COLO668 (cell line): ENCODE results near the gene KLHL29.
"Not testable (repeated sequence)": the region's sequence is repeated elsewhere in the genome, so short reads cannot be mapped to it uniquely, and the experiment has no call there.

Experiments used
- DNase-seq: peaks from one replicate; lab custom pipeline; 2025; ENCODE audit not compliant: unreplicated experiment; lab: John Stamatoyannopoulos, UW

KLHL29 gene

DNA sequence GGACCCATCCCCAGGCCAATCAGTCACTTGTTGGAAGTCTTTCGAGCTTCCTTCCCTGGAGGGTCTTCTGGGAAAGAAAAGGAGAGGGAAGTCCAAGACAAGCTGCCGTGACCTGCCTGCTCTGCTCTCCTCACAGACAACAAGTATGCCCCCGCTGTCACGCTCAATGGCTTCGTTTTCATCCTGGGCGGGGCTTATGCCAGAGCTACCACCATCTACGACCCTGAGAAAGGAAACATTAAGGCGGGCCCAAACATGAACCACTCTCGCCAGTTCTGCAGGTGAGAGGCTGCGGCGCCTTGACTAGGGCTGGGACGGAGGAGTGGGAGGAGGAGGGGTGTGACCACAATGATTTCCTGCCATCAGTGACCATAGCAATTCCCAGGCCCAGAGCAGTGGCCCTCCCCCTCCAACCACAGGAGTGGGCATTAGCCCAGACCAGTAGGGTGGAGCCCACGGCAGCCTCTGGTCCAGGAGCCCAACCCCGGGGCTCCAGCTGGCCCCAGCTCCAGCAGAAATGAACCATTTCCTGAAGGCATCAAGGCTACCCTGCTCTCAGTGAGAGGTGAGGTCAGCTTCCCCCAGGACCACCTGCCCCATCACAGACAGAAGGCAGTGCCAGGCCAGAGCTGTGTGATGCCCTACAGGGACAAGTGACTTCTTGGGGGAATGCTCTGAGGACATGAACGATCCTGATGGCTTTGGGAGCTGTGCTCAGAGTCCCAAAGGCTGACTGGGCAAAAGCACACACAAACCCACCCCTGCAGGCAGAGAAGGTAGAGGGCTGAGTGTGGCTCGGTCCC is 318.8 kb downstream of the KLHL29 start:
- no peak for DNase-seq

DNA sequence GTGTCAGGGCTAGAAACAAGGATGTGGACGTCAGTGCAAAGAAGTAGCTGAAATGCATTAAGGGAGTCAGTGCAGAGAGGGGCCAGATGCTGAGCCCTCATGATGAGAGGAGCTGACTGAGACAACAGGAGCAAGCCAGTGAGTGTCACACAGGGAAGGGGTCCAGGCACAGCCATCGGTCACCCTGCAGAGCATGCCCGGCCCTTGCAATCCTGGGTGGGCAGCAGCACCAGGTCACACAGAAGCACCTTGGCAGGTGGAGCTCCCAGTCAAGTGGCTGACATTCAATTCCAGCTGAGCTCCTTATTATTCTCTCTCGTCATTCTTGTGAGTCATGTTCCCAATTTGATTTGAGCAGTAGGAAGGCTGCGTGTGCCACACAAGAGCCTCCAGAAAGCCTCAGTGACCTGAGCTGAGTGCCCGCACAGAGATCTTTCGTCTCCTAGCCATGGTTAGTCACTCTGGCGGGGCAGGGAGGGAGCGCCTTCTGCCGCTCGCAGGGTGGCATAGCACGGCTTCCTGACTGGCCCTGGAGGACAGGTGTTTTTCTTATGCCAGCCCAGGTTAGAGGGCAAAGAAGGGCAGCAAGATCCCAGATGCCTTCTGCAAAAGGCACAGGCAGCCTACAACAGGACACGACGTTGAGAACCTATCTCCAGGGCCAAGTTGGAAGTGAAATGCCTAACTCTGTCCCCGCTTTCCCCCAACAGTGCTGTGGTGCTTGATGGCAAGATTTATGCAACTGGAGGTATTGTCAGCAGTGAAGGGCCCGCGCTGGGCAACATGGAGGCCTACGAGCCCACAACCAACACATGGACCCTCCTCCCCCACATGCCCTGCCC is 321.0 kb downstream of the KLHL29 start:
- DNase-seq, result no peak

DNA sequence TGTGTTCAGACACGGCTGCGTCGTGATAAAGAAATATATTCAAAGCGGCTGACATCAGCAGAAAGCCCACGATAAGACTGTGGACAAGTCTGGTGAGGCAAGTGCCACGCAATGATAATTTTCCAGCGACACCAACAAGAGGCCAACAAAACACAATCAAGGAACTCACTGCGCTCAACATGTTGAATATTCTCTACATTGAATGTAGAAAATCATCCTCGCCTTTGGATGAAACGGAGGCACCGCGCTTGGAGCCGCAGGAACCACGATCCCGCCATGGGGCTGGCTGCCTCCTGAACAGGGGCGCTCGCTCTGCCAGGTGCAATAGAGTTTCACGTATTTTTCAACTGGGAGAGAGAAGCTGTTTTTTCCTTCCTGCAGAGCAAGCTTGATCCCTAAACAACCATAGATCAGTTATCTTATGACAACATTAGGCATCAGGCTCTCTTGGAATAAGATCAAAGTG is 321.7 kb downstream of the KLHL29 start:
- no peak for DNase-seq

DNA sequence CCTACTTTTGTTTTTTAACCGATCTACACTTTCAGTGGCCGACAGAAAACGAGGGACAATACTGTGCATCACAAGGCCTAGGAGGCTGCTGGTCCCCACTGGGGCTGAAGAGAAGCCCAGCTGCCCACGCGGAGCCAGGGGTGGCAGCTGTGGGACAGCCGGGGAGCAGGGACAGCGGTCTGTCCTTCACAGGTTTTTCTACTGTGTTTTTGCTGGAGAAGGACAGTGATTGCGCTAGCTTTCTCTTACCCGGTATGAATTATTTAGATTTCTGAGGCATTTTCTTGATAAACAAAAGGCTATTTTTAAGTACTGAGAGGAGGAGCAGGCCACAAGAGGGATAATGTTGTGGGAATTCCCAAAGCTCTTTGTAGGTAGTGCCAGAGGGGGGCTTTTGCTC is 322.1 kb downstream of the KLHL29 start:
- DNase-seq, result no peak

DNA sequence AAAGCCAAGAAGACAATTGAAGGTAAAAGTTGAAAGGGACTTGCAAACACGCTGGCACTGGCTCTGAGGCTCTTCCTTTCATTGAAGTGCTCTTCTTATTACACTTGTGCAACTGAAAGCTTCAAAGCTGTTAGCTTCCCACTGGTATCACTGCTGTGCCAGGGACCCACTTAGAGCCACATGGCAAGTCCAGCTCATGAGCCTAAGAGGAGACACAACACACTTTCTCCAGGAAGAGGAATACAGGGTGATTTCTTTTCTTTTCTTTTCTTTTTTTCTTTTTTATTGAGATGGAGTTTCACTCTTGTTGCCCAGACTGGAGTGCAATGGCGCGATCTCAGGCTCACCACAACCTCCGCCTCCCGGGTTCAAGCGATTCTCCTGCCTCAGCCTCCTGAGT is 323.8 kb downstream of the KLHL29 start:
- no peak for DNase-seq

DNA sequence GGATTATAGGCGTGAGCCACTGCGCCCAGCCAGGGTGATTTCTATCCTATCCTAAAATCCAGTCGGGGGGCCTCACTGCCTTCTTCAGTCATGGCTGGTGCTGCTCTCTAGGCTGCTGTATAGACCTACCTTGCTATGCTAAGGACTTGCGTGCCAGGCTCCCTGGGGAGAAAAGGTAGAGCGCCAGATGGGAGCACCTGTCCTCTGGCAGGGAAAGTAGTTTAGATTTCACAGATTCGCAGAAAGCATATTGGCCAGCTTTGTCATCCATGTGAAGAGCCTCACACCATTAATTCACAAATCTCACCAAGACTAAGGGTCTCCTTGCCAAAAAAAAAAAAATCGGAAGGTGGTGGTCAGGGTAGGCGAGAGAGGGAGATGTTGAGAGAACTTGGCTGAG is 324.3 kb downstream of the KLHL29 start:
- DNase-seq, result no peak

DNA sequence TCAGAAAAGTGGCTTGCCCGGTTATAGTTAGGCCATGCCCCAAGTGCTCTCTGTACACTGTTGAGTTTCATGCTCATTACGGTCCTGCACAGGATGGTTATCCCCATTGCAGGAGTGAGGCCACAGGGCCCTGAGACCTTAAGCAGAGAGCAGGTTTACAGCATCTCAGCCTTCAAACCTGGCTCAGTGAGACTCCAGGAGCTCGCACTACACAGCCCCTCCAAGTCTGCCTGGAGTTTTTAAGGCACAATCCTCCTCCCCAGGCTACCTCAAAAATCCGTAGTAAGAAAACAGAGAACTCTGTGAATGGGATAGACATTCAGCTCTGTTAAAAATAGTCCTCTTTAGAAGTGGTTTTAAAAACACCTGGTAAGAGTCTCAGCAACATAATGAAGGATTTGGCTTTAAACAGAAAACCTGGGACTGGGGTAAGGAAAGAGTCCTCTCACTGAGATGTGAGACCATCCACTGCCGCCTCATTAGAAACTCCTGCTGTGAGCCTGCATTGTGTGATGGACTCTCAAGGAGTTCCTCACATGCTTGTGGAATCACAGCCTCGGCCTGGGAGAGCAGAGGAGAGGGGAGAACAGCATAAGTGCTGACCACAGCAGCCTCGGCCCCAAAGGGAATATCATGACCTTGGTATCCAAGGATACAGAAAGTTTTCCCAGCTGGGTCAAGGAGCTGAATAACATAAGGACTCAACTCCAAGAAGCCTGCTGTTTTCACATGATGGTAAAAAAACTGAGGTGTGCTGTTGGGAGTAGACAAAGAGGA is 327.2 kb downstream of the KLHL29 start:
- no peak for DNase-seq

DNA sequence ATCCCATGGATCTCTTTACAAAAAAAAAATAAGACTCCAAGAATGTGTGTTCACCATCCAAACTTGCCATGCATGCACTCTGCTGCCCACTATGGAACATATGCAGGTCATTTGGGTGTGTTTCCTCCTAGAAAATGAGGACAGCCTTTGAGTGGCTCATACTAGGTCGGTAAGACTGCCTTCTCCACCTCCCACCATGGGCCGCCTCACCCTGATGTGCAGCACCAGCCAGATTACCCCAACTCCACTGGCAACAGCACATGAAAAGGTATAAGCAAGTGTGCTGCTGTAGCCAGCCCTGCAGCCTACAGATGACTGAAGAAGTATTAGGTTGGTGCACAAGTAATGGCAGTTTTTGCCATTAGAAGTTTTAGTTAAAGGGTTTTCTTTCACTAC is 327.8 kb downstream of the KLHL29 start:
- no peak for DNase-seq

DNA sequence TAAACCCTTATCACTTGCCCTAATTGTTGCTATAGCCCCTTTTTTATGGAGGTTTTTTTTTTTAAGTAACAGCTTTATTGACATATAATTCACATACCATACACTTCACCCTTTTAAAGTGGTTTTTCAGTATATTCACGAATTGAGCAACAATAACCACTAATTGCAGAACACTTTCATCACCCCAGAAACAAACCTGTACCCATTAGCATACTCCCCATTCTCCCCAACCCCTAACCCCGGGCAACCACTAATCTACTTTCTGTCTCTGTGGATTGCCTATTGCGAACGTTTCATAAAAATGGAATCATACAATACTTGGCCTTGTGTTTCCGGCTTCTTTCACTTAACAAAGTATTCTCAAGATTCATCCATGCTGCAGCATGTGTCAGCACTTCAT is 328.4 kb downstream of the KLHL29 start:
- DNase-seq, result no peak

DNA sequence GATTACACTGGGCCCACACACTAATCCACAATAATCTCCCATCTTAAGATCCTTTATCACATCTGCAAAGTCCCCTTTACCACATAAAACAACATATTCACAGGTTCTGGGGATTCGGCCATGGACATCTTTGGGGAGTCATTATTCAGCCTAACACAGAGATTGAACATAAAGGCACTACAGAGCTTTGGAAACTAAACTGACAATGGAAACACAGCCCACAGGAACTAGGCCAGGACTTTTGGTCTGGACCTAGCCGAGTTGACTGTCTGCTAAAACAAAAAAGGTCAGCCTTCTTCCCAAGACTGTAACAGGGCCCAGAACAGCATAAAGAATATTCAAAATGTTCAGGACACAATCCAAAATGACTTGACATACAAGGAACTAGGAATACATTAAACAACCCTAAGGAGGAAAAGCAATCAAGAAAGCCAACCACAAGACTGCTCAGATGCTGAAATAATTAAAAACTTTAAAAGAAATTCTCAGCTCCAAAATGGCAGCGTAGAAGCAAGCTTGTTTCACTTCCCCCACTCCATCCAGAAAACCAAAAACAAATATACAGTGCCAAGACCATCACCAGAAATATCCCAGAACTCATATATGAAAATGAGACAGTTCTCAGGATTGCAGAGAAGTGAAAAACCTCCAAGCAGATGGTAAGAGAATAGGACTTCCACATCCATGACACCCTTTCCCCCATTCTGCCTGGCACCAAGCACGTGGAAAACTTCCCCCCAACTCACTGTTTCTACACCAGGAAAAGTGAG is 334.1 kb downstream of the KLHL29 start:
- no peak for DNase-seq

DNA sequence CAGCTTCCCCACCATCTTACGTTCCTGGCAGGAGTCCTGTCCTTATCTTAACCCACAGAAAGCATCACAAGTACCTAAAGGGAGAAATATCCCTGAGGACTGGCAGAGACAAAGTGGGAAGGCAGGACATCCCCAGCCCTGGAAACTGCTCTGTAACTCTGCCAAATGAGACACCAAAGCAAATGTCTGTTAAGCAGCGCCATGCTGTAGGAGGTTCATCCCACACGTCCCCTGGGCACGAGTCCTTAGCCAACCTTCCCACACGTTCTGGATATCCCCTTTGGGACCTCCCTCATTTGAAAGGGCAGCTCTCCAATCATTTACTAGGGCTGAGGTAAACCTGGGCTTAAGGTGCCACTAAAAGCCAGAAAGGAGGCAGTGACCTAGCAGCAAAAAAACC is 334.7 kb downstream of the KLHL29 start:
- DNase-seq, result no peak

DNA sequence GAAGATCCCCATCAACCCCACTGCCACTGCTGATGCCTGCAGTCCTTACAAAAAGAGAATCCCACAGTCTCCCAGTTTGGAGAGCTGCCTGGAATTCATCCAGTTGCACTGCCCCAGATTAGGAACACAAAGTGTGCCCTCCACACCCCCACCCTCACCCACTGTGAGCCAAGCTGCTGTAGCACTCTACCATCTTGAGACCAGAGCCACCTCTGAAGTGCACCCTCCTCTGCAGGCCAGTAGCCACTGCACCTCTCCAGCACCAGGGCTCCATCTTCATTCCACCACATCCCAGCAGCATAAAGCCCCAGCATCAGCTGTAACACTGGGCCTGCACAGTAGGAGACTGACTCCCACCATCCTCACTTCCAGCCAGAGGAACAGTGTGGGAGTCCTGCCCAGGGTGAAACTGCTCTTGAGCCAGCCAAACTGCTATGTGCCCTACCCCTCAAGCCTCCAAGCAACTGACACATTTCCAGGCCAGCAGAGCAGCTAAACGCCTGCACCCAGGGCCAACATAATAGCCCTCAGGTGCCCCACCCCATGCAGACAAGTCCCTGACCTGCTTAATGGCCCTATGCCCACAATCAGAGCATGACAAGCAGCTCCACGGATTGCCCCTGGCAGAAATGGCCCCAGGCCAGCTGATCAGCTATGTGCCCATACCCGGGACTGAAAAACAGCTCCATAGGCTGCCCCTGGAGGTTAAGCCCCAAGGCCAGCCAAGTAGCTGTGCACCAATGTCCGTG is 335.9 kb downstream of the KLHL29 start:
- no peak for DNase-seq

DNA sequence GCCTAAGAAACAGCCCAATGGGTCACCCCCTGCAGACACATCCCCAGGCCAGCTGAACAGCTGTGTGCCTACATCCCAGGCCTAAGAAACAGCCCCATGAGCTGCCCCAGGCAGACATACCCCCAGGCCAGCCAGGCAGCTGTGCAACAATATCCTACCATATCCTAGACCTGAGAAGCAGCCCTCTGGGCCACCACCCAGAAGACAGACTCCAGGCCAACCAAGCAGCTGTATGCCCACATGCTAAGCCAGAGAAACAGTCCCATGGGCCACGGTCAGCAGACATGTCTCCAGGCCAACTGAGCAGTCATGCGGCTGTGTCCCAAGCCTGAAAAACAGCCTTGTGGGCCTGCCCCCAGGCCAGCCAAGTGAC is 336.5 kb downstream of the KLHL29 start:
- DNase-seq, result no peak

DNA sequence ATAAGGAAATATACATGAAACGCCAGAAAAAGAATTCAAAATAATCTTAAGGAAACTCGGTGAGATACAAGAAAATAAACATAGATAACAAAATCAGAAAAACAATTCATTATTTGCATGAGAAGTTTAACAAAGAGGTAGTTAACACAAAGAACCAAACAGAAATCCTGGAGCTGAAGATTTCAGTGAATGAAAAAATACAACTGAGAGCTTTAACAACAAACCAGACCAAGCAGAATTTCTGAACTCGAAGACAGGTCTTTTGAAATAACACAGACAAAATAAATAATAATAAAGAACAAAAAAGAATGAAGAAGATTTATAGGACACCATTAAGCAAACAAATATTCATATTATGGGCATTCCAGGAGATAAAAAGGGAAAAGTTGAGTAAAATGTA is 337.3 kb downstream of the KLHL29 start:
- no peak for DNase-seq

DNA sequence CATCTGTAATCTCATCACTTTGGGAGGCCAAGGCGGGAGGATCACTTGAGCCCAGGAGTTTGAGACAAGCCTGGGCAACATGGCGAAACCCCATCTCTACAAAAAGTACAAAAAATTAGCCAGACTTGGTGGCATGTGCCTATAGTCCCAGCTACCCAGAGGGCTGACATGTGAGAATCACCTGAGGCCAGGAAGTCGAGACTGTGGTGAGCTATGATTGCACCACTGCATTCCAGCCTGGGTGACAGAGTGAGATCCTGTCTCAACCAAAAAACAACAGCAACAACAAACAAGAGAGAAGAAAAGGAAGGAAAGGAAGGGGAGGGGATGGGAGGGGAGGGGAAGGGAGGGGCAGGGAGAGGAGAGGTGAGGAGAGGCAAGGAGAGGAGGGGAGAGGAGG is 338.1 kb downstream of the KLHL29 start:
- DNase-seq, result not testable (repeated sequence)

DNA sequence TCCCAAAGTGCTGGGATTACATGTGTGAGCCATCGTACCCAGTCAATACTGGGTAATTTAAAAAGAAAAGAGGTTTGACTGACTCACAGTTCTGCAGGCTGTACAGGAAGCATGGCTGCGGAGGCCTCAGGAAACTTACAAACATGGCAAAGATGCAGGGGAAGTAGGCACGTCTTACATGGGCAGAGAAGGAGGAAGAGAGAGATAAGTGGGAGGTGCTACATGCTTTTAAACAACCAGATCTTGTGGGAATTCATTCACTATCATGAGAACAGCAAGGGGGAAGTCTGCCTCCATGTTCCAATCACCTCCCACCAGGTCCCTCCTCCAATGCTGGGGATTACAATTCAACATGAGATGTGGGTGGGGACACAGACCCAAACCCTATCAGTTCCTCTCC is 349.4 kb downstream of the KLHL29 start:
- no peak for DNase-seq

DNA sequence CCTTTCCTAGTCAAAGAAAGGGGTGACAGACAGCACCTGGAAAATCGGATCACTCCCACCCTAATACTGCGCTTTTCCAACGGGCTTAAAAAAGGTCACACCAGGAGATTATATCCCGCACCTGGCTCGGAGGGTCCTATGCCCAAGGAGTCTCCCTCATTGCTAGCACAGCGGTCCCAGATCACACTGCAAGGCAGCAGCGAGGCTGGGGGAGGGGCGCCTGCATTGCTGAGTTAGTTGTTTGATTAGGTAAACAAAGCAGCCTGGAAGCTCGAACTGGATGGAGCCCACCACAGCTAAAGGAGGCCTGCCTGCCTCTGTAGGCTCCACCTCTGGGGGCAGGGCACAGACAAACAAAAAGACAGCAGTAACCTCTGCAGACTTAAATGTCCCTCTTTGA is 351.8 kb downstream of the KLHL29 start:
- not testable (repeated sequence) for DNase-seq

DNA sequence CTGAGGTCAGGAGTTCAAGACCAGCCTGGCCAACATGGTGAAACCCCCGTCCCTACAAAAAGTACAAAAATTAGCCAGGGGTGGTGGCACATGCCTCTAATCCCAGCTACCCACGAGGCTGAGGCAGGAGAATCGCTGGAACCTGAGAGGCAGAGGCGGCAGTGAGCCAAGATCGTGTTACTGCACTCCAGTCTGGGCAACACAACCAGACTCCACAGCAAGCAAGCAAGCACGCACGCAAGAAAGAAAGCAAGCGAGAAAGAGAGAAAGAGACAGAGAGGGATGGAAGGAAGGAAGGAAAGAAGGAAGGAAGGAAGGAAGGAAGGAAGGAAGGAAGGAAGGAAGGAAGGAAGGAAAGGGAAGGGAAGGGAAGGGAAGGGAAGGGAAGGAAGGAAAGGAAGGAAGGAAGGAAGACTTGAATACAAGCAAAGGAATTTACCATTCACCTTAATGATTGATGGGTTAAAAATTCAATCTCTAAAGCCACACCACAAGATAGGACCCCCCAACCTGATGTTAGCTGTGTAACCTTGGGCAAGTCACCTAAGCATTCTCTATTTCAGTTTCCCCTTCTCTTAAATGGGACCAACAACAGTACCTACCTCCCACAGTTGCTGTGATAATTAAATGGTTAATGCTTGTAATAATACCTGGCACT is 360.2 kb downstream of the KLHL29 start:
- no peak for DNase-seq

DNA sequence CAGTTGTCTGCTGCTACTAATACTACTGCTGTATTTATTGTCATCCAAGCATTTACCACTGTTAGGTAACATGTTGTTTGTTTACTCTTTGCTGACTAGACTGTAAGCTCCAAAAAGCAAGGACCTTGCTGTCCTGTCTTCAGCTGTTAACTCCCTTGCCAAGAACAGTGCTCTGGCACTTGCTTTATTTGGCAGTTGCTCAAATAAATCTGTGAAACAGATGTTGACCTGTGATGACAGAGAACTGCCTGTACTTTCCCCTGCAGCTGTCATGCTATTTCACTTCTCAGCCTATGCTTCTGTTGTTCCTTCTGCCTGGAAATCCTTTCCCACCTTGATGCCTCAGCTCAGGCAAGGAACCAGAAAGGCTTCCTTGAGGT is 360.7 kb downstream of the KLHL29 start:
- DNase-seq, result no peak
